ENCODE measurements around the gene METTL1.

The METTL1 gene

DNA sequence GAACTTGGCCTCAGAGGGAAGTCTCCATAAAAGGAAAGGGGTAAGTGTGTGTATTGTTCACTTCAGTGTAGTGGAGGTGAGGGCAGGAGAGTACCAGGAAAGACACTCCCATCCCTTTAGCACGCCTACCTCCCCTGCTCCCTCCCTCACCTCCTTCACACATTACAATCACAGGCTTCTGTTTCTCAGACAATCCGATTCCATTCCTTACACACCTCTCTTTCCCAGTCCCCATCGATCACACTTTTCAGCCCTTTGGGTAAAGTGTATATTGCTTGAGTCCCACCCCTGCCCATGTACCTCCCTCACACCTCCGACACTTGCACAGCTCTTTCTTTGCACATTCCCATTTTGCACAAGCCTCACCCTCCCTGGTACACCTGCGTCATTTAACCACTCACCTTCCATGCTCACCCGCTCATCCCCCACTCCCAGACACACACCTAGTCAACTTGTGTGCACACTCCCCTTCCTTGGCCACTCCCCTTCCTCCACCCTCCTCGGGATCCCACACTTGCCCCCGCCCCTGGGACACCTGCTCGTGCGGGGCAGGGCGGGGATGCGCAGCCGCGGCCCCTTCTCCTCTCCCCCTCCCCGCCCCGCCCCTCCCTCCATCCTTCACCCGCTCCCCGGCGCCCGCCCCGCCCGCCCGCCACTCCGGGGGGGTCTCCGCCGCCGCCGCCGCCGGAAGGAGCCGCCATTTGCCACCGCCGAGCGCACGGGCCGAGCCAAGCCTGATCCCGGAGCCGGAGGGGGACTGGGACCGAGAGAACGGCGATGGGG lies 17.3 kb downstream of the METTL1 start, which contains the start of gene MARCHF9:
Gene MARCHF9 (plus strand): TSS at position 693 of the 783 bp plus-strand sequence. CDS start 426 bp downstream, outside the sequence.
- peak in 1 of 2 donors; percentile 87 for DNase-seq (ENCODE audit: extremely low read depth in 1 of 2, low read depth in 1 of 2)

DNA sequence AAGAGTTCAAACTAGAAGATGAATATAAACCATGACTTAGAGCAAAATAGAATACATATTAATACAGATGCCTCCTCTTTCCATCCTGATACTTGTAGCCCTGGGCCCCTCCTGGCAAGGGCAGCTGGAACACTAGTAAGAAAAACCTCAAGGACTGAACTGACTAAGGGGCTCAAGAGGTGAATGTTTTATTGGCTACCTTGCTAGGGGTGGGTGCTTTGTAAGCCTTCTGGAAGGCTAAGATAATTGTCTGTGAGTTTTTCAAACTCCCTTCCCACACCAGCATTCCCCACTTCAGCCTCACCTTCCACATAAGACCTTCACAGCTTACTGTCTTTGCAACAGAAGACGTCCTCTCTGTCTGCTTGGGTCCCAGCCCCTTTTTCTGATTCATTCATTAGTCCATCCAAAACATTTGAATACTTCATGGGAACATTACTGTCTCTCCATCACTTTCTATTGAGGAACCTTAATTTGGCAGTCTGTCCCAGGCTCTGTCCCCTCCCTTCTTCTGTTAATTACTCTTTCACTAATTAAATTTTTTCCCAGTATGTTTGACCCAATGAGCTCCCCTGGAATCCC lies 18.1 kb downstream of the METTL1 start:
- DNase-seq (ENCODE audit: extremely low read depth in 1 of 2, low read depth in 1 of 2), result no peak

DNA sequence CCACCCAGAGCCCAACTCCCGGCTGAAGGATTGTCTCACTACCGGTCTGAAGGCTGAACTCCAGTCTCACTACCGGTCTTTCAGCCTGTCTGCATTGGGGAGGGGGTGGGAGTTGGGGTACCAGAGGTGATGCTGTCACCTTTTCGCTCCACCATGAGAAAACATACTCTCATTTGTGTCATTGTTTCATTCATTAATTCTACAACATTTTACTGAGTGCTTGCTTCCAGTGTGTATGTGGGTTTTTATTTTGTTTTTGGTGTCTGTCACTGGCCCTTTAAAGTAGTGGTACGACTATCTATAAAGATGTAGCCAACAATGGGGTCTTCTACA lies 19.3 kb downstream of the METTL1 start:
- DNase-seq (ENCODE audit: extremely low read depth in 1 of 2, low read depth in 1 of 2), result no peak

DNA sequence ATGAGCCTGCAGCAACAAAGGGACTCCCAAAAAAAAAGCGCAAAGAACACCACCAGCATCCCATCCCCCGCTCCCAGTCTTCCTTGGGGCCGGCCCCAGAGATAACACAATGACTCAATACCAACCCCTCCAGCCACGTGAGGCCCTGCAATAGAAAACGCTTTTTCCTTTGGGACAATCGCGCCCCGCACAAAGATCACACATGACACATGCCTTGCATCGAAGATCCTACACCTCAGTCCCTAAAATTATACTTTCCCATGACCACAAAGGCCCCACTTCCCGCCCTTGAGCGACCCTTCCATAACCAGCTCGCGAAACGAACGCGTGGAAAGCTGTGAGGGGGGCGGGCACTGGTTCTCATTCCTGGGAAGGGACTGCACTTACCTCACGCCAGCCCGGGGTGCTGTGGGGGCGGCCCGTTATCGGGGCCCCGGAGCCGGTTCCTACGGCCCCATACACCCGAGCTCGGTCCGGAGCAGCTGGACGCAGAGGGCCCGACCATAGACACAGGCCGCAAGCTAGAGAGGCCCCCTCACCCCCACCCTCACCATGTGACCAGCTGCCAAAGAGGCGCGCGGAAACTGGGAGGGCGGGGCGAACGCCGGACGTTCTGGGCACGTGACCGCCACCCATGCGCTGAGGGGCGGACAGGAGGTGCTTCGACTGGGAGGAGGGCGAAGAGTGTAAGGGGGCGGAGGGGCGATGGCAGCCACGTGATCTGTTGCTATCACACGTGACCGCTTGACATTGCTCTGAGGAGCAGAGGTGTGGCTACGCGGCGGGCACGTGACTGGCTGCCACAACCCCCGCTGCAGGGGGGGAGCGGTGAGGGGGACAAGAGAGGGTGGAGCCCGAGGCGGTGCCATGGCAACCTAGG lies 19.9 kb downstream of the METTL1 start, which contains the start of gene CDK4:
Gene CDK4 (minus strand): TSS at position 523 of the 880 bp plus-strand sequence. CDS start 593 bp downstream, outside the sequence.
- peak; percentile 98 to 99 for DNase-seq (ENCODE audit: extremely low read depth in 1 of 2, low read depth in 1 of 2)

DNA sequence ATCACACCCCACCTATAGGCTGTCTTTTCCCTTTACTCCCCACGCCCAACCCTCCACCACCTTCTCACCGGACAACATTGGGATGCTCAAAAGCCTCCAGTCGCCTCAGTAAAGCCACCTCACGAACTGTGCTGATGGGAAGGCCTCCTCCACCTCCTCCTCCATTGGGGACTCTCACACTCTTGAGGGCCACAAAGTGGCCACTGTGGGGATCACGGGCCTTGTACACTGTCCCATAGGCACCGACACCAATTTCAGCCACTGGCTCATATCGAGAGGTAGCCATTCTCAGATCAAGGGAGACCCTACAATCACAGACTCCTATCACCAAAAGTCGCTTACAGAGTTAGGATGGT lies 20.5 kb downstream of the METTL1 start:
- no peak for DNase-seq (ENCODE audit: extremely low read depth in 1 of 2, low read depth in 1 of 2)

DNA sequence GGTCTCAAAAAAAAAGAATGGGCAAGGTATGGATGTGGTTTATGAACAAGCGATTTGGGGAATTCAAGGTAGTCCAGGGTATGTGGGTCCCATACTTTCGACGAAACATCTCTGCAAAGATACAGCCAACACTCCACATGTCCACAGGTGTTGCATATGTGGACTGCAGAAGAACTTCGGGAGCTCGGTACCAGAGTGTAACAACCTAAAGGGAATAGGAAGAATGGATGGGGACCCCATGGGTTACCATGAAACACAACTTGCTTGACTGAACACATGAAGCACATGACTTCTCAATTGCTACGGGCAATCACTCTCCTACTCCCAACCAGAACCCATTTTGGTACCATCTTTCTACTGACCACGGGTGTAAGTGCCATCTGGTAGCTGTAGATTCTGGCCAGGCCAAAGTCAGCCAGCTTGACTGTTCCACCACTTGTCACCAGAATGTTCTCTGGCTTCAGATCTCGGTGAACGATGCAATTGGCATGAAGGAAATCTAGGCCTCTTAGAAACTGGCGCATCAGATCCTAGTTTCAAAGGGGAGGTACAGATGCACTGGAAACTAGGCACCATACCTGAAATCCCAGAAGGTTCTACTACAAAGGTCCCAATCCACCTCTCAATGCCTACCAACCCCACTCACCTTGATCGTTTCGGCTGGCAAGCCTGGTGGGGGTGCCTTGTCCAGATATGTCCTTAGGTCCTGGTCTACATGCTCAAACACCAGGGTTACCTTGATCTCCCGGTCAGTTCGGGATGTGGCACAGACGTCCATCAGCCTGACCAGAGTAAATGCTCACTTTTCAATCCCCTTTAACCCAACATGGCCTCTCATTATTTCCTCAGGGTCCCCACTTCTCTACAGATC lies 21.1 kb downstream of the METTL1 start:
- no peak for DNase-seq (ENCODE audit: extremely low read depth in 1 of 2, low read depth in 1 of 2)

DNA sequence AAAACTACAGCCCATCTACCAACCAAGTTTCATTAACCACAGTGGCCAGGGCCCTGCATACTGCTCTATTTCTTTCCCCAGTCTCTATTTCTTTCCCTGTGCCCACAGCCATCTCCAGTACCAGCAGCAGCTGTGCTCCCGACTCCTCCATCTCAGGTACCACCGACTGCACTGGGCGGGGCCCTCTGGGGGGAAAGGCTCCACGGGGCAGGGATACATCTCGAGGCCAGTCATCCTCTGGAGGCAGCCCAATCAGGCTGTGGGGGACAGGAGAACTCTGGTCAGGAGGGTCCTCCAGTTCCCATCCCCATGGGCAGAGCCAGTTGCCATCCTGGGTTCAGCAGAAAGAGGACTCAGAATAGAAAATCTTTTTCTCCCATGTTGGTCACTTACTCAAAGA lies 22.8 kb downstream of the METTL1 start:
- DNase-seq (ENCODE audit: extremely low read depth in 1 of 2, low read depth in 1 of 2), result no peak

DNA sequence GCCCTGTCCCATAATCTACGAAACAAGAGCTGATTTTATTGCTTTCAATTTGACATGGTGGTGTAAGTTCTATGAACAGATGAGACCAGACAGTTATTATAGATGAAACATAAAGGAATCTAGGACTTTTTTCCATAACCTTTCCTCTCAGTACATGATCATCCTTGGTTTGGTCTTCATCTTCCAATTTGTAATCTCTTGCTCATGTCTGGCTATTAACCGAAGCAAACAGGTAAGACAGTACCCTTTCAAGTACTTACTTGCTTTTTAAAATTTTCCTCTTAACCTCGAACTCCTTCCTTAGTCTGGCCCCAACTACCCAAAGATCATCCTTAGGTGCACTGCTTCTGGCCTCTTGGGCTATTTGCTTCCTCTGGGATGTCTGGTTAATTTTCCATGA lies 25.9 kb downstream of the METTL1 start:
- DNase-seq (ENCODE audit: extremely low read depth in 1 of 2, low read depth in 1 of 2), result no peak

DNA sequence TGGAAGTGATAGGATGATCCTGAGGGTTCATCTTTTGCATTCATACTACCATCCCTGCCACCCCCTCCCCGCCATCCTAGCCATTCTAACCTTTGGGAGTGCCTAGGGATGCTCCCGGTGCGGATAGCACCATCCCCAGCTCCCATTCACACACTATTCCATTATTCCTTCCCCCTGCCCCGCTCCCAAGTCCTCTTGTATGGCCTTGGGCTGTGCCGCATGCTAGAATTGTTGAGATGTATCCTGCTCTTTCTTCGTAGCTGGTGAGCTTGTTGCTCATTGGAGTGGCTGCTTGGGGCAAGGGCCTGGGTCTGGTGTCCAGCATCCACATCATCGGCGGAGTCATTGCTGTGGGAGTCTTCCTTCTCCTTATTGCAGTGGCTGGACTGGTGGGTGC lies 26.4 kb downstream of the METTL1 start:
- DNase-seq (ENCODE audit: extremely low read depth in 1 of 2, low read depth in 1 of 2), result no peak

DNA sequence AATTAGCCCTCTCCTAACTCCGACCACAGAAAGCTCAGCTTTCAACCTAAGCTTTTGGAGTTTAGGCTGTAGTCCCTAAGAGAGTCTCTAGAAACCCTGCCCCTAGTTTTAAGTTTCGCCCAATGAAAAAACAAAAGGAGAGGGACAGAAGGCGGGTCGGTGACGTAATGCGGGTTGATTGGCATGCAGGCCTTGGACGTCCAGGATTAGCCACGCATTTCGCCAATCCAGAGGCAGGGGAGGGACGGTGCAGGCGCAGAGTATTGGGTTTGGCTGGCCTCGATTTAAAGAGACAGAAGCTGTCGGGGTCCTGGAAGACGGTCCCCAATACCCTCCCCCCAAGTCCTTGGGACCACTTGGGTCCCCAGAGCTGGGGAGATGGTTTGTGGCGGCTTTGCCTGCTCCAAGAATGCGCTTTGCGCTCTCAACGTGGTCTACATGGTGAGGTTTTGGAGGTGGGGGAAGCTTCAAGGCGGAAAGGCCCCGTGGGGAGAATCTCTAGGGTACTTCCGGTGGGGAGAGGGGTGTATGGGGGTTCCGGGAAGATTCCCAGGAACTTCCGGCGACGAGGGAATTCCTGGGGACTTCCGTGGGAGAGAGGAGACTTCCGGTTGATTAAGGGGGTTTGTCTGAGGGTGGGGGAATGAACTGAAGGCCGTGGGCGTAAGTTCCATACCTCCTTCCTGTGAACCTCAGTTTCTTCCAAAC lies 27.0 kb downstream of the METTL1 start, which contains the start of gene TSPAN31:
Gene TSPAN31 (plus strand): TSS at position 263 of the 708 bp plus-strand sequence. CDS start 116 bp downstream, at position 379.
- peak; percentile 84 to 96 for DNase-seq (ENCODE audit: extremely low read depth in 1 of 2, low read depth in 1 of 2)

DNA sequence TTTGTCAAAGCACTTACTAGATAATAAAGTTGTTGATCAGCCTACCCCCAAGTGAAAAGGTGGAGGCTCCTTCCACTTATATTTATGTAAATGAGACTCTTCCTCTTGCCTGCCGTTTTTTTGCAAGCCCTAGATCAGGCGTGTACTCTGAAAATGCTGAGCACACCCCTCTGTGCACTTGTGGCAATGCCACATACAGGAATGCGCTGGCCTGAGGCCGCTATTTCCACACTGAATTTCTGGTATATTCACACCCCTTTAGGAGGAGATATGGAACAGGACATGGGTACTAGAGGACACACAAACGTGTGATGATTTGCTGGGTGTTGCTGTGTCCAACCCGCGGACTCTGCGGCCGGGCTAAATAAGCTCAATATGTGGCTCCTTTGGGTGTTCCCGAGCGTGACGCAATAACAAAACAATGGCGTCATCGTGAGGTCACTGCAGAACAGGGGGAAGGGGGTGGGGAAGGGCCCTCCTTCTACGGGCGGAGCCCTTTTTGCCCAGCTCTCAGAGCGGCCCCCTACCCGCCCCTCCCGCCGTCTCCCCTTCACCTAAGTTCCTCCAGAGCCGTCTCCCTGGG lies 27.6 kb downstream of the METTL1 start:
- peak in 1 of 2 donors; percentile 59 for DNase-seq (ENCODE audit: extremely low read depth in 1 of 2, low read depth in 1 of 2)

DNA sequence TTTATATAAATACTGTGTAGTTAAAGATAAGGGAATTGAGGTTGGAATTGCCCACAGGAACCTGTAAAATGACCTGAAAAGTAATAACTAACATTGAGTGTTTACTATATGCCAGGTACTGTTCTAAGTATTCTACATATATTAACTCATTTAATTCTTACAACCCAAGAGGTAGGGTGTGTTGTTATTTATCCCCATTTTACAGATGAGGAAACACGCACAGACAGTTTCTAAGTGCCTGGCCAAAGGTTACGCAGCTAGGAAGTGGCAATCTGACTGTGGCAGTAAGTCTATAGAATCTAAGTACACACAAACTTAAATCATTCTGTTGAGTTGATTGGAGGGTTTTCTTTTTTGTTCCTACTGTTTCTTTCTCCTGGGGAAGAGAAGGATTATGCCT lies 28.1 kb downstream of the METTL1 start:
- DNase-seq (ENCODE audit: extremely low read depth in 1 of 2, low read depth in 1 of 2), result no peak

DNA sequence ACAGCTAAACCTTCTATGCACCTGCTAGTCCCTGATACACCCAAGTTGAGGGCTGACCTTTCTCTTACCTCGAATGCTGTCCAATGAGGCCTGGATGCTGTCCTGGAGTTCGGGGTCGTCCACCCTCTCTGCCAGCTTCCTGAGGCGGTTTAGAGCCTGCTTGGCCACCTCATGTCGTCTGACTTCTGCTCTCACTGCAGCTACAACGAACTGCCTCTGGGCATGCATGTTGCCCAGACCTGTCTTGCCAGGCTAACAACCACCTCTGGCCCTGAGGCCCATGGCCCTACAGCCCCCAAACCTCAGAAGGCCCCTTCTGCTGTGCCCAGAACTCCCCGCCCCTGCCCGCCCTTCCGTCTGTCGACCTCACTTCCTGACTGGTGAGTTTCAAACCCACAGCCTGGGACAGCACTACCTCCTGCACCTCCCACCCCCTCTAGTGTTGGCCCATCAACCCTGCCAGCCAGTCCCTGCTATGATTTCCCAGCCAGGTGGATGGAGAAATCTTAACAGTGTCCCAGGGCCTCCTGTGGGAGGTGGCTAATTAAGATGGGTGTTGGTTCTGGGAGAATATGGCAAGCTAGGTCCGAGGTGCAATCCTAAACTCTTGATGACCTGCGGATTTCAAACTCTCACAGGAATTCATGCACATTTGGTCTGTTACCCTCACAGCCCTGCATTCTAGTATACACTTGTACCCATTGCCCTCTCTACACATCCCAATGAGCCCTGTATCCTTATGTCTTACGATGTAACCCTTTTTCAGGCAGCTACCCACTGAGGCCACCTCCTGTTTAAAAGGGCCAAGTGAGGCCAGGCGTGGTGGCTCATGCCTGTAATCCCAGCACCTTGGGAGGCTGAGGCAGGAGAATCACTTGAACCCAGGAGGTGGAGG lies 29.8 kb downstream of the METTL1 start:
- peak in 1 of 2 donors; percentile 78 for DNase-seq (ENCODE audit: extremely low read depth in 1 of 2, low read depth in 1 of 2)

DNA sequence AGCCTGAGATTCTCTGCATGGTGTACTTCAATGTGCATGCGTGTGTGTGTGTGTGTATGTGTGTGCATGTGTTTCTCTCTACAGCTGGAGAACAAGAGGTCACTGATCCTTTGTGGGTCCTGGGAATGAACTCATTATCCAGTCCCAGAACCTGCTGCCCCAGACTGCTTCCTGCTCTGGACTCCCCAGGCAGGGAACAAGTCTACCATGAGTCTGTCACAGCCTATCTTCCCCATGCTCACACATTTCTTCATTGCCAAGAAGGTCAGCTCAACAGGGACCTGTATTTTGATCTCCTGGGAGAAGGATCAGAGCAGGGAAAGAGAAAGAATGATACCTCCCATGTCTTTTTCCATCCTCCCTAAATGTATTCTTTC lies 30.5 kb downstream of the METTL1 start:
- DNase-seq (ENCODE audit: extremely low read depth in 1 of 2, low read depth in 1 of 2), result no peak

DNA sequence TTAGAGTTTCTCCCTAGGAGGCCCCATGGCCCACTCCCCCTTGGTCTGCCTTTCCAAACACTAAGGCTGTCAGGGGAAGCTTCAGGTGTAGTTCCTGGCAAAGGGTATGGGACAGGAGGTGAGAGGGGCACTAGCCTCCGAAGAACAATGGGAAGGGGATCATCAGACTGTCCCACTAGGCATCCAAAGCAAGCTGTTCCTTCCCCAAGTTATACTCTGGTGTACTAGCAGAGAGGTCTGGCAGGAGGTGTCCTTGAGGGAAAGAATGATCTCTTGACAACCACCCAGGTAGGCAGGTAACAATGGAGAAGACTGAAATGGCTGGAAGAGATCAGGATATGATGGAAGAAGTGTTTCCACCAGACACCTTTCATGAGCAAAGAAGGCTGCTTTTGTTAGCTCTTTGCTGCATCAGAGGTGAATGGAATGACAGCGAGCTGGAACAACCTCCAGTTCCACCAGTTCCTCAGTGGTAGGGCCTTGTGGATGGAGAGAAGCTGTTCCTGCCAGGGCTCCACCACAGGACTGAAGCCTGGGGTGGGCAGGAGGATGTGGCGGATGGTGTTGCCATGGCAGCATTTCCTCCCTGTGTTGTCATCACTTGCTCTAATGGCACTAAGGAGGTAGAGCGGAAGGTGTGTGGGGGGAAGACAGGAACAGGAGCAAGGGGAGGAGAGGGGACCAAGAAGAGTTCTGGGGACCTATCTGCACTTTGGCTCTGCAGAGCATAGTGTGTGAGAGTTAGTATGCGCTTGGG lies 31.1 kb downstream of the METTL1 start:
- peak in 1 of 2 donors; percentile 76 for DNase-seq (ENCODE audit: extremely low read depth in 1 of 2, low read depth in 1 of 2)

DNA sequence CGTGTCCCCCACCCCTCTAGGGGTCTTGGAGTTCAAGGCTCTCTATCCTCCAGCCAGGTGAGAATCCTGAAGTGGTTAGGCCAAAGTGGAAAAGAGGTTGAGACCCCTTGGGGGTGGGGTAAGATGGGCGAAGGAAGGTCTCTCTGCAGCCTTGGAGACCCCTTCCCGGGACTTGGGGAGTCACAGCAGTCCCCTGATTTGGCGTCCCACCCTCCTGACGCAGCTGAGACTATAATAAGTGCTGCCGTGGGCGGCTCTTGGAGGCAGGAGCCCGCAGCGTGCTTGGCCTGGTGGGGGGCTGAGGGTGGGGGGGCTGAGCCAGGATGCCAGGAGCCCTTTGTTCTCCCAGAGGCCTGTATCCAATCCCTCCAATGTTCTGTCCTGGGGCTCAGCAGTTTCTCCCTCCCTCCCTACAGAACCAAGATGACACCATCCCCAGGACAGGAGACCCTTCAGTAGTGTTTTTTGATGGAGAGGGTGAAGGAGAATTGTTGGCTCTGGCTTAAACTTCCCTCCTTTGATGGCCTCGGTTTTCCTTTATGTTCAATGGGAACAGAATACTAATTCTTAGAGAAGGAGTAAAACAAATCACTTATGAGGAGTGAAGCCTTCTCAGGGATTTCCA lies 31.9 kb downstream of the METTL1 start:
- DNase-seq (ENCODE audit: extremely low read depth in 1 of 2, low read depth in 1 of 2), result no peak

DNA sequence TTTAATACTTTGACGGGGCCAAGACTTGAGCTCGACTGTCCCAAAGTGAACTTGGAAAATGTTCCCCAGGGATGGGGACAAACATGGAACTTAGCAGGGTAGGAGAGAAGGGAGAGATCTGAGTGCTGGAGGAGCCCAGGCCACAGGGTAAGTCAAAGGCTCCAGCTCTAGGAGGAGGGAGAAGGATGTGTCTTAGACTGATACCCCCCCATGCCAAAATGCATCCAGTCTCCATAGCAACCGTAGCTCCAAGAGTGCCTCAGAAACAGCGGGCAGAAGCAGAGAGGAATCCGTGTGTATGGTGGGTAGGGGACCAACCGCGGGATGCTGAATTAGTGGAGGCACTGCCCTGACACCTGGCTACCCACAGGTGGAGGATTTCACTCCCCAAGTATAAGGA lies 32.5 kb downstream of the METTL1 start:
- no peak for DNase-seq (ENCODE audit: extremely low read depth in 1 of 2, low read depth in 1 of 2)
